HG03469 (cell line): ENCODE data around the gene CISTR.
"Not testable (repeated sequence)": the region's sequence is repeated elsewhere in the genome, so short reads cannot be mapped to it uniquely, and the experiment has no call there.

Experiments
- ATAC-seq: cut with Tn5 transposase; IDR thresholded peaks from one replicate; pipeline ENCODE4 v1.9.1; 2021; ENCODE audit warnings: mild to moderate bottlenecking, moderate library complexity, moderate number of reproducible peaks; ENCODE audit not compliant: unreplicated experiment

Gene CISTR

GRCh38 chr12:53720946-53721345 is 30.8 kb downstream of the CISTR start:
- no peak for ATAC-seq

GRCh38 chr12:53719649-53720048 is 32.1 kb downstream of the CISTR start:
- ATAC-seq: no peak

- not testable (repeated sequence) for ATAC-seq
These were observed 33.2 kb downstream of the CISTR start for GRCh38 chr12:53718567-53718966.

- no peak for ATAC-seq
These were observed 34.5 kb downstream of the CISTR start for GRCh38 chr12:53717319-53717718.

- ATAC-seq: no peak
These were observed 37.8 kb downstream of the CISTR start for GRCh38 chr12:53714004-53714403.

GRCh38 chr12:53713516-53713915 is 38.3 kb downstream of the CISTR start:
- no peak for ATAC-seq

GRCh38 chr12:53712059-53712643 is 39.6 kb downstream of the CISTR start:
- no peak for ATAC-seq

- ATAC-seq: no peak
These were observed 41.7 kb downstream of the CISTR start for GRCh38 chr12:53710091-53710490.

- no peak for ATAC-seq
These were observed 42.1 kb downstream of the CISTR start for GRCh38 chr12:53709671-53710070.

- ATAC-seq: no peak
These were observed 45.7 kb downstream of the CISTR start for GRCh38 chr12:53706080-53706479.

- no peak for ATAC-seq
These were observed 48.0 kb downstream of the CISTR start for GRCh38 chr12:53703756-53704155.

- peak; percentile 38 for ATAC-seq
These were observed 50.1 kb downstream of the CISTR start for GRCh38 chr12:53701518-53702264.

GRCh38 chr12:53700567-53700966 is 51.2 kb downstream of the CISTR start:
- ATAC-seq: no peak

- ATAC-seq: no peak
These were observed 52.1 kb downstream of the CISTR start for GRCh38 chr12:53699678-53700025.

- no peak for ATAC-seq
These were observed 52.7 kb downstream of the CISTR start for GRCh38 chr12:53698948-53699677.

GRCh38 chr12:53696655-53697331 is 55.0 kb downstream of the CISTR start:
- ATAC-seq: no peak
